Ovary (tissue), 9 donors: ENCODE data around the gene SPARC. TPM values are rescaled to one million over a fixed set of nuclear protein-coding genes. Genes with fewer than 3 reads are reported as not detected.

Source experiments
- DNase-seq, 5 donors: peaks; one replicate each; pipeline ENCODE4 v3.0.0-alpha.2; 2019 to 2020
- H3K27ac ChIP-seq, 2 donors: fragments of 200-600 bp; one replicate each; pipeline versions ENCODE4 v1.5.1 to v1.8.0; 2019 to 2022
- H3K27me3 ChIP-seq: fragments of 200-600 bp; one replicate; pipeline ENCODE4 v1.8.0; 2022
- H3K36me3 ChIP-seq: fragments of 200-600 bp; sonication (generic); one replicate; pipeline ENCODE4 v1.5.1; 2019
- H3K4me1 ChIP-seq: one replicate; pipeline ENCODE4 v1.8.1; 2013; ENCODE audit warnings: mild to moderate bottlenecking, moderate library complexity; ENCODE audit not compliant: insufficient read depth
- H3K4me3 ChIP-seq: fragments of 200-600 bp; sonication (generic); one replicate; pipeline ENCODE4 v1.5.1; 2017
- H3K9me3 ChIP-seq, 2 donors: fragments of 200-600 bp in 1 of 2; sonication (generic) in 1 of 2; one replicate each; pipeline versions ENCODE4 v1.5.1 to v1.8.1; 2013 to 2019; ENCODE audit warnings: mild to moderate bottlenecking in 1 of 2, moderate library complexity in 1 of 2
- CTCF ChIP-seq, 3 donors: fragments of 450-650 bp in 2 of 3; fragments of 200-600 bp in 1 of 3; IDR thresholded peaks; one replicate each; pipeline versions ENCODE4 v1.5.1 to v1.8.0; 2016 to 2022; ENCODE audit warnings: antibody characterized with exemption in 3 of 3, mild to moderate bottlenecking in 1 of 3
- EP300 ChIP-seq: sonication (generic); formaldehyde crosslinking; IDR thresholded peaks from one replicate; pipeline ENCODE4 v1.6.1; 2017; ENCODE audit warnings: antibody characterized with exemption
- POLR2A ChIP-seq: fragments of 450-650 bp; IDR thresholded peaks from one replicate; pipeline ENCODE4 v1.6.1; 2017; ENCODE audit warnings: antibody characterized with exemption, mild to moderate bottlenecking, moderate library complexity
- WGBS, 3 donors: extraction: QIAGEN DNeasy Blood & Tissue Kit in 1 of 3; methylation state at CpG; one replicate each; pipeline versions ENCODE4 v1.1.5 to v1.1.7; 2013 to 2017; 5-methylcytosine and 5-hydroxymethylcytosine counted together
- intact Hi-C, 4 donors: fragments of 100-400 bp; cut with DNase I; formaldehyde crosslinking; loops; one replicate each; pipeline versions ENCODE4 v1.11.0 to v1.15.1; 2022 to 2023
- polyA plus RNA-seq, 2 donors: library from polyadenylated mRNA; stranded (reverse); fragments of 200-250 nt in 1 of 2; fragments of 350-450 nt in 1 of 2; fragmentation: Illumina TruSeq in 1 of 2; extraction: RNeasy Lipid Tissue Mini Kit (QIAGEN cat#74804) in 1 of 2; gene quantifications; one replicate each; pipeline ENCODE4 v1.2.3, GENCODE V29; 2013 to 2014
- total RNA-seq, 7 donors: library from RNA; depleted of rRNA in 2 of 7; stranded (reverse); fragments of >200 nt in 2 of 7; fragmentation: NEBNext Ultra II Directional in 3 of 7; extraction: Animal tissue kit (Norgen Biotek cat#: 25700) in 3 of 7; gene quantifications; one replicate each; pipeline versions ENCODE4 v1.1.0 to v1.2.4, GENCODE V29; 2016 to 2023
- donor health status: DM: no; HTN: no; CAD: no; lungs with moderate emphysema.
- donor health status: DM: no; HTN: no; CAD: no.
- donor health status: Bipolar disorder and iron deficiency.
- donor health status: DM: yes; HTN: yes; CAD: no.
- donor health status: DM: no; HTN: no; CAD: no.
- donor health status: DM: yes; HTN: yes; CAD: no.

Gene SPARC
- total and polyA plus RNA-seq, 9 donors = 220 to 2,564 (median 924) TPM

GRCh38 chr5:151632941-151633340 is 53.8 kb downstream of the SPARC start:
- no peak overlapping the region for H3K4me3 ChIP-seq
- no peak for DNase-seq
- no peaks in the 10 kb centered on the region for H3K36me3 ChIP-seq
- H3K4me1 ChIP-seq = peaks cover 6% of the 10 kb centered on the region
- no peaks in the 10 kb centered on the region for H3K27me3 ChIP-seq
- H3K9me3 ChIP-seq = no peaks in the 10 kb centered on the region
- intact Hi-C loops = no loop called here
- WGBS, 3 donors = 89 to 90% (median 89%) methylated on average over 8 of the region's 8 CpGs
- no peak overlapping the region for H3K27ac ChIP-seq
- TF ChIP-seq EP300 (no peak), POLR2A (no peak)

- intact Hi-C loops = no loop called here
- peak in 3 of 5 donors; percentile 36 to 79 (median 47) for DNase-seq
- Histone ChIP-seq H3K27me3 (no peaks in the 10 kb centered on the region), H3K9me3 (no peaks in the 10 kb centered on the region), H3K4me3 (no peak overlapping the region), H3K27ac (no peak overlapping the region), H3K36me3 (no peaks in the 10 kb centered on the region), H3K4me1 (peaks cover 6% of the 10 kb centered on the region)
- WGBS, 3 donors = 41 to 49% (median 41%) methylated on average over 15 of the region's 15 CpGs
- TF ChIP-seq CTCF (IDR thresholded peaks at IDR 0.05) (no peak), EP300 (no peak), POLR2A (no peak)
Measured at GRCh38 chr5:151632524-151632923, 54.2 kb downstream of the SPARC start.

GRCh38 chr5:151631941-151632340 is 54.8 kb downstream of the SPARC start:
- H3K27ac ChIP-seq = no peak overlapping the region
- no peak for DNase-seq
- H3K36me3 ChIP-seq = no peaks in the 10 kb centered on the region
- no peaks in the 10 kb centered on the region for H3K9me3 ChIP-seq
- WGBS, 3 donors = 92 to 95% (median 93%) methylated on average over 5 of the region's 5 CpGs
- no peaks in the 10 kb centered on the region for H3K27me3 ChIP-seq
- TF ChIP-seq POLR2A (no peak), EP300 (no peak), CTCF (IDR thresholded peaks at IDR 0.05) (no peak)
- H3K4me3 ChIP-seq = no peak overlapping the region
- intact Hi-C loops = no loop called here
- peaks cover 6% of the 10 kb centered on the region for H3K4me1 ChIP-seq

GRCh38 chr5:151630088-151630487 is 56.6 kb downstream of the SPARC start:
- no peak for DNase-seq
- TF ChIP-seq POLR2A = no peak
- no peak for TF ChIP-seq EP300
- no peak for TF ChIP-seq CTCF (IDR thresholded peaks at IDR 0.05)
- intact Hi-C loops = no loop called here
- H3K27me3 ChIP-seq = no peaks in the 10 kb centered on the region
- H3K4me3 ChIP-seq = no peak overlapping the region
- no peak overlapping the region for H3K27ac ChIP-seq
- no peaks in the 10 kb centered on the region for H3K9me3 ChIP-seq
- peaks cover 5% of the 10 kb centered on the region for H3K4me1 ChIP-seq
- no peaks in the 10 kb centered on the region for H3K36me3 ChIP-seq

GRCh38 chr5:151628112-151628823 is 58.4 kb downstream of the SPARC start:
- 49 to 69% (median 67%) methylated on average over 7 of the region's 7 CpGs for WGBS, 3 donors
- no peak for DNase-seq
- Histone ChIP-seq H3K27ac (no peak overlapping the region), H3K36me3 (no peaks in the 10 kb centered on the region), H3K4me1 (peaks cover 5% of the 10 kb centered on the region), H3K4me3 (no peak overlapping the region), H3K27me3 (no peaks in the 10 kb centered on the region), H3K9me3 (no peaks in the 10 kb centered on the region)
- intact Hi-C loops = no loop called here
- TF ChIP-seq CTCF (IDR thresholded peaks at IDR 0.05) (no peak), EP300 (no peak), POLR2A (no peak)
